ENCODE measurements around the gene CCDC39.
"Not testable (repeated sequence)": the region's sequence is repeated elsewhere in the genome, so short reads cannot be mapped to it uniquely, and the experiment has no call there.

Gene CCDC39

DNA sequence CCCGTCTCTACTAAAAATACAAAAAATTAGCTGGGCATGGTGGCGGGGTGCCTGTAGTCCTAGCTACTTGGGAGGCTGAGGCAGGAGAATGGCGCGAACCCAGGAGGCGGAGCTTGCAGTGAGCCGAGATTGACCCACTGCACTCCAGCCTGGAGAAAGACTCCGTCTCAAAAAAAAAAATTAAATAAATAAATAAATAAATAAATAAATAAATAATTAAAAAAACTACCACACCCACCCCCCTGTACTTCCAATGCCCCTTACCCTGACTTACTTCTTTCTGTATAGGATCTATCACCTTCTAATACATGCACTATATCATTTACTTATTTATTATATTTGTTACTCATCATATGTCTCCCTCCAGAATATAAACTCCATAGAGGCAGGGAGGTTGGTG, 85.7 kb downstream of the CCDC39 start:
- not testable (repeated sequence) for H3K27me3 ChIP-seq (replicated peaks; ENCODE audit: control insufficient read depth, insufficient read depth, low read length); H3K9me3 ChIP-seq (ENCODE audit: control insufficient read depth, low read length); H3K36me3 ChIP-seq (ENCODE audit: control insufficient read depth, insufficient read depth, low read length, severe bottlenecking); DNase-seq (ENCODE audit: low read depth); H3K4me3 ChIP-seq (ENCODE audit: low read length); H3K9ac ChIP-seq (ENCODE audit: low read length); H3K4me1 ChIP-seq (ENCODE audit: control insufficient read depth, insufficient read depth, low read length)

DNA sequence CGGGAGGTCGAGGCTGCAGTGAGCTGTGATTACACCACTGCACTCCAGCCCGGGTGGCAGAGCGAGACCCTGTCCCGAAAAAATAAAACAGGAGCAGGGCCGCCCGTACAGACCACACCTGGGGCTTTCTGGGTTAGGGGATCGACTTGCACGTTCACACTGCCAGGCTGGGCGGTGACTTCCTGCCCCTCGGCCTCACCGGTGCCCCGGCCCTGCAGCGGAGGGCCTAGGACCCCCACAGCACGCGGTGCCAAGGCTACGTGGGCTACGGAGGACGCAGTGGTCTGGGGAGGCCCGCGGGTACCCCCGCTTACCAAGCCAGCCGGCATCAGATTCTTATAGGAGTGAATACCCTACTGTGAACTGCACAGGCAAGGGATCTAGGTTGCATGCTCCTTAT, 88.9 kb downstream of the CCDC39 start:
- no peak overlapping the region for H3K9ac ChIP-seq (ENCODE audit: low read length)
- no peaks in the 10 kb centered on the region for H3K9me3 ChIP-seq (ENCODE audit: control insufficient read depth, low read length)
- no peak overlapping the region for H3K4me3 ChIP-seq (ENCODE audit: low read length)
- no peak for DNase-seq (ENCODE audit: low read depth)
- no peaks in the 10 kb centered on the region for H3K27me3 ChIP-seq (replicated peaks; ENCODE audit: control insufficient read depth, insufficient read depth, low read length)
- H3K4me1 ChIP-seq (ENCODE audit: control insufficient read depth, insufficient read depth, low read length), result no peaks in the 10 kb centered on the region
- H3K36me3 ChIP-seq (ENCODE audit: control insufficient read depth, insufficient read depth, low read length, severe bottlenecking), result no peaks in the 10 kb centered on the region

GRCh38 chr3:180580934-180581333, 98.4 kb downstream of the CCDC39 start:
- no peaks in the 10 kb centered on the region for H3K36me3 ChIP-seq (ENCODE audit: control insufficient read depth, insufficient read depth, low read length, severe bottlenecking)
- H3K27me3 ChIP-seq (replicated peaks; ENCODE audit: control insufficient read depth, insufficient read depth, low read length), result no peaks in the 10 kb centered on the region
- no peaks in the 10 kb centered on the region for H3K4me1 ChIP-seq (ENCODE audit: control insufficient read depth, insufficient read depth, low read length)
- H3K9me3 ChIP-seq (ENCODE audit: control insufficient read depth, low read length), result no peaks in the 10 kb centered on the region
- no peak for DNase-seq (ENCODE audit: low read depth)
- no peak overlapping the region for H3K4me3 ChIP-seq (ENCODE audit: low read length)
- no peak overlapping the region for H3K9ac ChIP-seq (ENCODE audit: low read length)

- Histone ChIP-seq H3K9ac (ENCODE audit: low read length) (no peak overlapping the region), H3K9me3 (ENCODE audit: control insufficient read depth, low read length) (no peaks in the 10 kb centered on the region), H3K36me3 (ENCODE audit: control insufficient read depth, insufficient read depth, low read length, severe bottlenecking) (no peaks in the 10 kb centered on the region), H3K27me3 (replicated peaks; ENCODE audit: control insufficient read depth, insufficient read depth, low read length) (no peaks in the 10 kb centered on the region), H3K4me1 (ENCODE audit: control insufficient read depth, insufficient read depth, low read length) (no peaks in the 10 kb centered on the region), H3K4me3 (ENCODE audit: low read length) (no peak overlapping the region)
- no peak for DNase-seq (ENCODE audit: low read depth)
Measured at GRCh38 chr3:180575571-180575970, 103.7 kb downstream of the CCDC39 start.

DNA sequence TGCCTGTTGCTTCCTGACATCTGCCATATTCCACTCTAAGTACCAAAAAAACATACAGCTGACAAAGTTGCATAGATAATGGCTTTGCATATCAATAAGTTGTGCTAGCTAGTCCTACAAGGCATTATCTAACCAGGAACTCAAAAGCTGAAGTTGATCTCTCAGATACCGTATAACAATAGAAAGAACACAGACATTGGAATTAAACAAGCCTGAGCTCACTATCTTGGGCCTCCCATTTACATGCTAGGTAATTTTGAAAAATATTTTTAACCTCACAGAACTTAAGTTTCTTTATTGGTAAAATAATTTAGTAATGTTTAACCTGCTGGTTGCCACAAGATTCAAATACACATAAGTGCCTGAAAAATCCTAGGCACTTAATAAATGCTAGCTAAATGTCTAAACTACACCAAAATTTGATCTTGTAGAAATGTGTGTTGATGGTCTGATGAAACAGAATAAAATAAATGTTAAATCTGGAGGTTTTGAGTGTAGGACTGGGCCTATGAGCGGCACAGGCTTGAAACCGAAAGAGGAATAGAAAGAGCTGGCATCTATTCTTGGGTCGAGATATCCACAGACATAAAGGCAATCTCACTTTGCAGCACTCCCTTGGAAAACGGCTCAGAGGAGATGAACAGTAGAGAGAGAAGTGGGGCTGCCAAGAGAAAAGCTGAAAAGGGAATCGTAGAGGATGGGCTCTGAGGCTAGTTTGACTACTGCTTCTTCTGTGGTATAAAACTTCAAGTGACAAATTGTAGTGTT, 107.3 kb downstream of the CCDC39 start:
- H3K4me1 ChIP-seq (ENCODE audit: control insufficient read depth, insufficient read depth, low read length), result no peaks in the 10 kb centered on the region
- H3K4me3 ChIP-seq (ENCODE audit: low read length), result no peak overlapping the region

DNA sequence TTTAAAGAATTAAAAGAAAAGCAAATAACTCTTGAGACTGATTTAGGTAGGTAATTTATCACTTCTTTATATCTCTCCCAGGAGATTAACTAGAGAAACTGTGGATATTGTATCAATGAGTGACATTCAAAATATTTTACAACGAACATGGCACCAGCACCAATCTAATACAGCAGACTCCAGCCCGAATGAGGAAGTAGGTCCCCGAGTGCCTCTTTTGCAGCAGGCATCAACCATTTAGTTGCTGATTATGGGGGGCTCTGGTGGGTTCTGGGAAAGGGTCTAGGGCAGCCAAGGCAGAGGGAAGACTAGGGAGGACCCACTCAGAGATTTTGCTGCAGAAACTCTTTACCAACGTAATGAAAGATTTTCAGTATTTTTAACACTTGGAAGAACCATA, 109.1 kb downstream of the CCDC39 start:
- Histone ChIP-seq H3K4me3 (ENCODE audit: low read length) (no peak overlapping the region), H3K27me3 (replicated peaks; ENCODE audit: control insufficient read depth, insufficient read depth, low read length) (no peaks in the 10 kb centered on the region), H3K36me3 (ENCODE audit: control insufficient read depth, insufficient read depth, low read length, severe bottlenecking) (no peaks in the 10 kb centered on the region), H3K4me1 (ENCODE audit: control insufficient read depth, insufficient read depth, low read length) (peaks cover 10% of the 10 kb centered on the region), H3K9me3 (ENCODE audit: control insufficient read depth, low read length) (no peaks in the 10 kb centered on the region), H3K9ac (ENCODE audit: low read length) (no peak overlapping the region)
- no peak for DNase-seq (ENCODE audit: low read depth)

More for the DNA sequence above, 107.3 kb downstream of the CCDC39 start:
- H3K27me3 ChIP-seq (replicated peaks; ENCODE audit: control insufficient read depth, insufficient read depth, low read length), result no peaks in the 10 kb centered on the region
- H3K9me3 ChIP-seq (ENCODE audit: control insufficient read depth, low read length), result no peaks in the 10 kb centered on the region
- H3K36me3 ChIP-seq (ENCODE audit: control insufficient read depth, insufficient read depth, low read length, severe bottlenecking), result no peaks in the 10 kb centered on the region
- DNase-seq (ENCODE audit: low read depth), result no peak
- H3K9ac ChIP-seq (ENCODE audit: low read length), result no peak overlapping the region

GRCh38 chr3:180564676-180565075, 114.6 kb downstream of the CCDC39 start:
- Histone ChIP-seq H3K4me1 (ENCODE audit: control insufficient read depth, insufficient read depth, low read length) (peaks cover 23% of the 10 kb centered on the region), H3K4me3 (ENCODE audit: low read length) (no peak overlapping the region), H3K27me3 (replicated peaks; ENCODE audit: control insufficient read depth, insufficient read depth, low read length) (no peaks in the 10 kb centered on the region), H3K9me3 (ENCODE audit: control insufficient read depth, low read length) (no peaks in the 10 kb centered on the region), H3K9ac (ENCODE audit: low read length) (no peak overlapping the region), H3K36me3 (ENCODE audit: control insufficient read depth, insufficient read depth, low read length, severe bottlenecking) (no peaks in the 10 kb centered on the region)
- DNase-seq (ENCODE audit: low read depth), result no peak
